ENCODE data around the gene PHACTR3. TPM values are rescaled to one million over a fixed set of nuclear protein-coding genes. Genes with fewer than 3 reads are reported as not detected.

Gene PHACTR3
- total RNA-seq, 4 donors from 2014 or later, result 0.54 to 0.81 (median 0.59) TPM; not detected in 1

DNA sequence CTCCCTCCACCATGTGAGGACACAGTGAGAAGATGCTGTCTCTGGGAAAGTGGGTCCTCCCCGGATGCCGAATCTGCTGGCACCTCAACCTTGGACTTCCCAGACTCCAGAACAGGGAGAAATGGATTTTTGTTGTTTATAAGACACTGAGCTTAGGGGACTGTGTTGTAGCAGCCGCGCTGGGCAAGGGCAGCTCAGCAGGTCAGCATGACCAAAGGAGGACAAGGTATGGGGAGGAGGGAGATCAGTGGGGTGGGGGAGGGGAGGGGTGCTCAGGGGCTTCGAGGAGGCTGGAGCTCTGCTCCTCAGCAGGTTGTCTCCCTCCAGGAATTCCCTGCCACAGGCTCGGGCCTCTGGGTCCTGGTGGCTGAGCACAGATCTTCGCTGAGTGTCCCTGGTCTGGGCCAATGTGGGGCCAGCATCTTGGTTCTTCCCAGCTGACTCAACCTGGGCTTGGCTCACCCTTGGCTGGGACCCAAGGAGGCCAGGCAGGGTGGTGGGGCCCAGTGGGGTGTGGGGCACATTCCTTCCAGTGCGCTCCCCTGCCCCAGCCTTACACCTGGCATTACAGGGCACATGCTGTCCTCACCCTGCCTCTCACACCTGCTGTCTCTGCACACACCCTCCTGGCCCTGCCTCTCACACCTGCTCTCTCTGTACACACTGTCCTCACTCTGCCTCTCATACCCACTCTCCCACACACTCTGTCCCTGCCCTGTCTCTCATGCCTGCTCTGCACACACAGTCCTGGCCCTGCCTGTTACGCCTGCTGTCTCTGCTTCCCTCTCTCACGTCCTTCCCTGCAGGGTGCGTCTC lies 221.8 kb downstream of the PHACTR3 start:
- Histone ChIP-seq H3K9me3 (no peaks in the 10 kb centered on the region), H3K27ac (no peak overlapping the region), H3K4me3 (no peak overlapping the region), H3K4me1 (peaks cover 0 to 20% (median 0%) of the 10 kb centered on the region in 3 donors), H3K27me3 (no peaks in the 10 kb centered on the region), H3K36me3 (no peaks in the 10 kb centered on the region)
- WGBS, 2 donors (ENCODE audit: low coverage in 1 of 2), result 80 to 88% methylated on average over 5 to 7 of the region's 11 CpGs
- TF ChIP-seq POLR2AphosphoS5 (IDR thresholded peaks at IDR 0.05) (no peak), POLR2A (IDR thresholded peaks at IDR 0.05) (no peak), EP300 (IDR thresholded peaks at IDR 0.05) (no peak)
- TF ChIP-seq, protein P1, sequence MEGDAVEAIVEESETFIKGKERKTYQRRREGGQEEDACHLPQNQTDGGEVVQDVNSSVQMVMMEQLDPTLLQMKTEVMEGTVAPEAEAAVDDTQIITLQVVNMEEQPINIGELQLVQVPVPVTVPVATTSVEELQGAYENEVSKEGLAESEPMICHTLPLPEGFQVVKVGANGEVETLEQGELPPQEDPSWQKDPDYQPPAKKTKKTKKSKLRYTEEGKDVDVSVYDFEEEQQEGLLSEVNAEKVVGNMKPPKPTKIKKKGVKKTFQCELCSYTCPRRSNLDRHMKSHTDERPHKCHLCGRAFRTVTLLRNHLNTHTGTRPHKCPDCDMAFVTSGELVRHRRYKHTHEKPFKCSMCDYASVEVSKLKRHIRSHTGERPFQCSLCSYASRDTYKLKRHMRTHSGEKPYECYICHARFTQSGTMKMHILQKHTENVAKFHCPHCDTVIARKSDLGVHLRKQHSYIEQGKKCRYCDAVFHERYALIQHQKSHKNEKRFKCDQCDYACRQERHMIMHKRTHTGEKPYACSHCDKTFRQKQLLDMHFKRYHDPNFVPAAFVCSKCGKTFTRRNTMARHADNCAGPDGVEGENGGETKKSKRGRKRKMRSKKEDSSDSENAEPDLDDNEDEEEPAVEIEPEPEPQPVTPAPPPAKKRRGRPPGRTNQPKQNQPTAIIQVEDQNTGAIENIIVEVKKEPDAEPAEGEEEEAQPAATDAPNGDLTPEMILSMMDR (IDR thresholded peaks at IDR 0.05), result no peak
- no peak for ATAC-seq

DNA sequence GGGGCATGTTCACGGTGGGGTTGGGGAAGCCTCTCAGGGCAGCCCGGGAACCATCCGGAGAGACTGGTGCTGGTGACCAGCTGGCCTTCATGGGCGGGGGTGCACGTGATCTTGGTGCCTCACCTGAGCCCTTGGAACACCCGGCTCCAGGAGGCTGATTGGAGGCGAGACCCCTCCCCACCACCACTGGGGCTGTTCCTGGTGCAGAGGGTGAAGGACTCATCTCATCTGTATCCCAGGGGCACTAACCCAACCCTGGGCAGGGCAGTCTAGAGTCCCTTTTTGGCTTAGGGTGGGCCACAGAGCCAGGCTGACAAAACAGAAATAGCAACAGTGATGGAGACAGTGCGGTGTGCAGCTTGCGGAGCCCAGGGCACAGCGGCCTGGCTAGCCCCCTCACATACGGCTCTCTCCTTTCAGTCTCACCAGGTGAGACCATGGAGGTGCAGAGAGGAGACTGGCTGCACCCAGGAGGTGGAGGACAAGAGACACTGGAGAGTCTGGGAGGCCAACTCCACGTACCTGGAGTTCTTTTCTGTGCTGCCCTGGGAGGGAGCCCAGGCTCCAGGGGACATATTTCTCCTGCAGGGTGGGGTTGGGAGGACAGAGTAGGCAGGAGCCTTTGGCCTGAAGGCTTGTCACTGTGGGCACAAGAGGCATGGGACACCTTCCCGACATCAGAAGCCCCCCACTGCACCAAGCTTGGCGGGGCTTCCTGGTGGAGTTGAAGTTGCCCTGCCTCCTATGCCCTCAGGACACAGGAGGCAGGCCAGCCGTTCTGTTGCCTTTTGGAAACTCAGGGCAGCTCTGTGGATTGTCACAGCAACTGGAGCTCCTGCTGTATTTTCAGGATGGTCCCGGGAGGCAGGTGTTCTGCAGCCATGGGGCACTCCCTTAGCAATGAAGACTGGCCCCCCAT lies 223.1 kb downstream of the PHACTR3 start:
- no peak for ATAC-seq
- 80 to 96% methylated on average over 2 to 5 of the region's 16 CpGs for WGBS, 2 donors (ENCODE audit: low coverage in 1 of 2)
- TF ChIP-seq, protein P1 (IDR thresholded peaks at IDR 0.05), result no peak
- TF ChIP-seq POLR2AphosphoS5 (IDR thresholded peaks at IDR 0.05) (no peak), EP300 (IDR thresholded peaks at IDR 0.05) (no peak), POLR2A (IDR thresholded peaks at IDR 0.05) (no peak)
- Histone ChIP-seq H3K9me3 (no peaks in the 10 kb centered on the region), H3K36me3 (no peaks in the 10 kb centered on the region), H3K27me3 (no peaks in the 10 kb centered on the region), H3K27ac (no peak overlapping the region), H3K4me3 (no peak overlapping the region), H3K4me1 (peaks cover 0 to 25% (median 0%) of the 10 kb centered on the region in 3 donors)

DNA sequence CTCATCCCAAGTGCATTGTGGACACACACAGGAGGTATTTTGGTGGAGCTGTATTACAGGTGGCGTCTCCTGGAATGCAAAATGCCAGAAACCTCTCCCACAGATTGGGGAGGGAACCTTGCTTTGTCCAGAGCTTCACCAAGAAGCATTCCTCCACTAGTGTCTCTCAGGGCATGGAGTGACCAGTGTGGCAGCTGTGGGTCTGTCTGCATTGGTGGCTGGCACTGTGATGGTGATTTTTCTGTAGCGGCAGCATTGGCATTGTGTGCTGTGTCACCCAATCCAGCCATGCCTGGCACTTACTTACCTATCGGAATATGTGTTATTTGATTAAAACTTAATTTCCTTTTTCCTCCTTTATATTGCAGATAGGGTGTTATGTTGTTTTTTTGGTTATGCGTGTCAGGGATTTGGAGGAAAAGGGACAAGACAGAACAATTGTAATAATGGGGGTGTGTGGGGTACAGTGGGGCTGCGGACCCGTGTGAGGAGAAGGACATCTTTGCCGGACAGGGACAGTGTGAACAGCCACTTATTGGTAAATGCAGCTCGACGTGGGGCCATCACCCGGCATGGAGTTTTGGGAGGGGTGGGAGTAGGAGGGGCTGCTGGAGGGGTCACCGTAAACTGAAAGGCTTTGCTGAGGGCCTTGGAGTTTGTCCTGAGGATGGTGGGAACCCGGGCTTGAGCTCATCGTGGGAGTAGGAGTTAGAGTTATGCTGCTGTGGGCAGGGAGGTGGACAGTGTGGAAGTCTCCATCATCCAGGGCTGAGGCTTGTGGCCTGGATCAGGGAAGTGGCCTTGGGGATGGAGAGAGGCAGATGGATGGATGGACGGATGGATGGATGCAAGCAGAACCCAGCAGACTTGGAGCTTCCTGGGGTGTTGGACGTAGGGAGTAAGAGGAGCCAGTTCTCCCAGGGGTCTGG lies 224.0 kb downstream of the PHACTR3 start:
- Histone ChIP-seq H3K27me3 (no peaks in the 10 kb centered on the region), H3K9me3 (no peaks in the 10 kb centered on the region), H3K36me3 (no peaks in the 10 kb centered on the region), H3K4me3 (no peak overlapping the region), H3K27ac (no peak overlapping the region), H3K4me1 (peaks cover 0 to 19% (median 0%) of the 10 kb centered on the region in 3 donors)
- WGBS, 2 donors (ENCODE audit: low coverage in 1 of 2), result 87 to 88% methylated on average over 12 to 14 of the region's 15 CpGs
- no peak for ATAC-seq
- TF ChIP-seq POLR2A (IDR thresholded peaks at IDR 0.05), result no peak
- no peak for TF ChIP-seq EP300 (IDR thresholded peaks at IDR 0.05)
- TF ChIP-seq, protein P1 (IDR thresholded peaks at IDR 0.05), result no peak
- no peak for TF ChIP-seq POLR2AphosphoS5 (IDR thresholded peaks at IDR 0.05)

DNA sequence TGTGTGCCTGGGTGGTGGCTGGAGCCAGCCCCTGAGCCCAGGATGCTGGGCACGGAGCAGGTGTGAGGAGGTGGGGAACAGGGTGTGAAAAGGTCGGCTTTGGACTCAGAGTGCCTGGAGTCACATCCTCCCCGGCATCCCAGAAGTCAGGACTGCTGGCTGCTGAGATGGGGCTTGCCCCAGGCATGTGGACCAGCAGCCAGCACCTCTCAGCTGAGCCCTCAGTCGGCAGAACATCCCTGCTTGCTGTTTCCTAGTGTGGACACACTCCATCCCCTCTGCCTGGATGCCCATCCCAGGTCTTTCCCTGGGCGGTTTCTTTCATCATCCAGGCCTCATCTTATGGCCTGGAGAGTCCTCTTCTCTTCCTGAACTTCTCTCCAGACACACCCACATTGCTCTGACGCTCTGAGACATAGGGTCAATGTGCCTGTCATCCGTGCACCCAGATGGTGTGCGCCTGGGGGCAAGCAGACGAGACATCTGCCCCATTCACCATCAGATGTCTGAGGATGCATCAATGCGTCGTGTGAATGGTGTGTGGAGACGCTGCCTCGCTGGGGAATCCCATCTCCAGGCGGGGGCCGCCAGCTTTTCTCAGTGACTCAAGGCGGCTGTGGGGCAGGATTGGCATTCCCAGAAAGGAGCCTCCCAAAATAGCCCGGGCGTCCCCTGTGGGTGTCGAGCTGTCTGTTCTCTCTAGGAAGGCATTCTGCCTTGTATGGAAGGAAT lies 224.9 kb downstream of the PHACTR3 start:
- no peaks in the 10 kb centered on the region for H3K9me3 ChIP-seq
- WGBS, 2 donors (ENCODE audit: low coverage in 1 of 2), result 71 to 80% methylated on average over 1 to 6 of the region's 19 CpGs
- peaks cover 2% of the 10 kb centered on the region for H3K27me3 ChIP-seq
- no peak for TF ChIP-seq POLR2A (IDR thresholded peaks at IDR 0.05)
- TF ChIP-seq, protein P1 (IDR thresholded peaks at IDR 0.05), result no peak
- TF ChIP-seq EP300 (IDR thresholded peaks at IDR 0.05), result no peak
- TF ChIP-seq POLR2AphosphoS5 (IDR thresholded peaks at IDR 0.05), result no peak
- no peak overlapping the region for H3K4me3 ChIP-seq
- peaks cover 0 to 11% (median 0%) of the 10 kb centered on the region in 3 donors for H3K4me1 ChIP-seq
- no peak for ATAC-seq
- no peak overlapping the region for H3K27ac ChIP-seq
- no peaks in the 10 kb centered on the region for H3K36me3 ChIP-seq

All from gastroesophageal sphincter (tissue), 4 donors.